Body of pancreas (tissue), 4 donors: ENCODE data around the gene KRTAP4-12.

Source experiments
- CTCF ChIP-seq, 7 experiments: fragments of 450-650 bp in 4 of 7; fragments of 200-600 bp in 3 of 7; sonication (generic) in 3 of 7; IDR thresholded peaks; one replicate each; pipeline ENCODE4 v1.5.1; 2016 to 2019; ENCODE audit warnings: antibody characterized with exemption in 7 of 7
- POLR2A ChIP-seq, 3 donors: fragments of 450-650 bp; IDR thresholded peaks; one replicate each; pipeline ENCODE4 v1.6.1; 2016; ENCODE audit warnings: antibody characterized with exemption in 3 of 3, mild to moderate bottlenecking in 2 of 3

- no peak for TF ChIP-seq CTCF (IDR thresholded peaks at IDR 0.05)
- TF ChIP-seq POLR2A (IDR thresholded peaks at IDR 0.05) = no peak
These were observed 23.7 kb upstream of the KRTAP4-12 start for GRCh38 chr17:41147531-41148204.
